ENCODE measurements around the gene RAB2B.

RAB2B gene

GRCh38 chr14:21476925-21477681 is at the start of gene RAB2B, which contains the start of gene TOX4:
RAB2B (minus strand) TSS chr14:21476959; CDS start chr14:21476872, 87 bp downstream.
TOX4 (plus strand) TSS chr14:21477195; CDS start chr14:21477279, 84 bp downstream.
- DNase-seq, result peak; percentile 96

- DNase-seq, result peak; percentile 68
These were observed 49.4 kb upstream of the RAB2B start, which contains the start of gene SALL2 for GRCh38 chr14:21525962-21526671. SALL2 (minus strand) TSS chr14:21526346; CDS start chr14:21526127, 219 bp downstream.

- no peak for DNase-seq
These were observed 48.8 kb upstream of the RAB2B start for GRCh38 chr14:21525571-21525961.

- no peak for DNase-seq
These were observed 48.1 kb upstream of the RAB2B start for GRCh38 chr14:21524575-21525490.

GRCh38 chr14:21523203-21523602 is 46.4 kb upstream of the RAB2B start:
- DNase-seq, result no peak

GRCh38 chr14:21521501-21521900 is 44.7 kb upstream of the RAB2B start:
- DNase-seq, result no peak

GRCh38 chr14:21520767-21521166 is 44.0 kb upstream of the RAB2B start:
- DNase-seq, result no peak

- DNase-seq, result no peak
These were observed 42.0 kb upstream of the RAB2B start for GRCh38 chr14:21518725-21519124.

GRCh38 chr14:21514341-21514740 is 37.6 kb upstream of the RAB2B start:
- DNase-seq, result no peak

GRCh38 chr14:21510735-21511657 is 34.2 kb upstream of the RAB2B start, which contains the start of gene METTL3:
METTL3 (minus strand) TSS chr14:21511340; CDS start chr14:21511223, 117 bp downstream.
- DNase-seq, result peak; percentile 94

- DNase-seq, result no peak
These were observed 32.8 kb upstream of the RAB2B start for GRCh38 chr14:21509432-21510143.

- DNase-seq, result no peak
These were observed 29.8 kb upstream of the RAB2B start for GRCh38 chr14:21506557-21506956.

- peak; percentile 18 for DNase-seq
These were observed 28.3 kb upstream of the RAB2B start for GRCh38 chr14:21505012-21505553.

- DNase-seq, result no peak
These were observed 26.6 kb upstream of the RAB2B start for GRCh38 chr14:21503376-21503775.

GRCh38 chr14:21501568-21501967 is 24.8 kb upstream of the RAB2B start:
- DNase-seq, result no peak

GRCh38 chr14:21498540-21499526 is 22.1 kb upstream of the RAB2B start:
- DNase-seq, result no peak

GRCh38 chr14:21496453-21496852 is 19.7 kb upstream of the RAB2B start:
- DNase-seq, result no peak

GRCh38 chr14:21494902-21495762 is 18.4 kb upstream of the RAB2B start:
- DNase-seq, result no peak
